Naive thymus-derived CD4-positive, alpha-beta T cell (primary cell): Measurements from ENCODE around the gene DCHS2. TPM values are rescaled to one million over a fixed set of nuclear protein-coding genes. Genes with fewer than 3 reads are reported as not detected.
"Not testable (repeated sequence)": the region's sequence is repeated elsewhere in the genome, so short reads cannot be mapped to it uniquely, and the experiment has no call there.

ENCODE experiments used
- ATAC-seq: fragments of 150-1000 bp; cut with Tn5 transposase; 2 replicates; pipeline ENCODE4 v1.10.0; 2021; ENCODE audit warnings: mild to moderate bottlenecking, moderate library complexity
- CTCF ChIA-PET: fragments of 350-600 bp; sonication (Branson Sonifier 250); formaldehyde crosslinking; loops from one replicate; lab custom pipeline; 2021; ENCODE audit warnings: antibody characterized with exemption; lab: Charles Lee
- POLR2A ChIA-PET: fragments of 350-600 bp; sonication (Branson Sonifier 250); formaldehyde crosslinking; loops from one replicate; lab custom pipeline; 2021; ENCODE audit warnings: antibody characterized with exemption, inconsistent platforms; lab: Charles Lee
- DNase-seq, 9 donors: peaks; one replicate each; pipeline versions ENCODE4 v3.0.0 to v3.0.0-alpha.2; 2020 to 2022; ENCODE audit warnings: mixed read lengths in 1 of 9
- H3K27ac ChIP-seq: one replicate; pipeline ENCODE4 v1.7.0; 2013; ENCODE audit warnings: mild to moderate bottlenecking, low read depth, low read length, moderate library complexity
- H3K27me3 ChIP-seq, 2 donors: one replicate each; pipeline ENCODE4 v1.7.0; 2013; ENCODE audit warnings: low read length in 2 of 2, mild to moderate bottlenecking in 2 of 2, moderate library complexity in 2 of 2; ENCODE audit not compliant: control insufficient read depth in 2 of 2, insufficient read depth in 2 of 2
- H3K36me3 ChIP-seq, 3 experiments: 1 replicate in 2 of 3; 2 replicates in 1 of 3; pipeline ENCODE4 v1.7.0; 2013; ENCODE audit warnings: low read length in 3 of 3, mild to moderate bottlenecking in 3 of 3, moderate library complexity in 1 of 3; ENCODE audit not compliant: insufficient read depth in 3 of 3, control insufficient read depth in 2 of 3
- H3K4me1 ChIP-seq, 2 donors: one replicate each; pipeline ENCODE4 v1.7.0; 2013; ENCODE audit warnings: low read length in 2 of 2, mild to moderate bottlenecking in 2 of 2, moderate library complexity in 1 of 2; ENCODE audit not compliant: control insufficient read depth in 2 of 2, insufficient read depth in 2 of 2
- H3K4me3 ChIP-seq: 2 replicates; pipeline ENCODE4 v1.7.0; 2013; ENCODE audit warnings: mild to moderate bottlenecking, low read length
- H3K9me3 ChIP-seq, 3 experiments: 1 replicate in 2 of 3; 2 replicates in 1 of 3; pipeline ENCODE4 v1.7.0; 2013; ENCODE audit warnings: low read length in 3 of 3; ENCODE audit not compliant: control insufficient read depth in 2 of 3
- H3K27ac Mint-ChIP-seq, 9 donors: one replicate each; pipeline ENCODE4 v1.8.0; 2020 to 2022; ENCODE audit warnings: mixed read lengths in 9 of 9, mild to moderate bottlenecking in 8 of 9, moderate library complexity in 5 of 9, inconsistent platforms in 2 of 9
- H3K27me3 Mint-ChIP-seq, 5 donors: one replicate each; pipeline ENCODE4 v1.8.0; 2021 to 2022; ENCODE audit warnings: mixed read lengths in 5 of 5, mild to moderate bottlenecking in 1 of 5
- H3K36me3 Mint-ChIP-seq, 5 donors: one replicate each; pipeline ENCODE4 v1.8.0; 2020 to 2022; ENCODE audit warnings: mixed read lengths in 5 of 5, mild to moderate bottlenecking in 3 of 5, inconsistent platforms in 1 of 5
- H3K4me1 Mint-ChIP-seq, 7 donors: one replicate each; pipeline ENCODE4 v1.8.0; 2020 to 2022; ENCODE audit warnings: mixed read lengths in 7 of 7, mild to moderate bottlenecking in 3 of 7, inconsistent platforms in 1 of 7
- H3K4me3 Mint-ChIP-seq, 10 donors: one replicate each; pipeline ENCODE4 v1.8.0; 2020 to 2022; ENCODE audit warnings: mild to moderate bottlenecking in 10 of 10, mixed read lengths in 10 of 10, moderate library complexity in 6 of 10, inconsistent platforms in 2 of 10
- H3K9me3 Mint-ChIP-seq, 11 donors: one replicate each; pipeline ENCODE4 v1.8.0; 2020 to 2022; ENCODE audit warnings: mixed read lengths in 11 of 11, mild to moderate bottlenecking in 4 of 11, inconsistent platforms in 1 of 11, moderate library complexity in 1 of 11
- intact Hi-C, 2 donors: fragments of 100-400 bp; cut with micrococcal nuclease; formaldehyde crosslinking; loops; one replicate each; pipeline ENCODE4 v1.15.1; 2023
- polyA plus RNA-seq, 2 donors: library from polyadenylated mRNA; unstranded; fragments of 300-500 nt; fragmentation: Illumina TruSeq; gene quantifications; one replicate each; pipeline ENCODE4 v1.2.3, GENCODE V29; 2021
- total RNA-seq, 6 experiments: library from RNA in 5 of 6; stranded (reverse) in 5 of 6; gene quantifications; 1 replicate in 5 of 6; 2 replicates in 1 of 6; pipeline ENCODE4 v1.2.3 and lab custom pipeline; 2021 to 2026

The DCHS2 gene
- total and polyA plus RNA-seq, 7 experiments from 2014 or later = 0.05 to 0.08 TPM; not detected in 5

- H3K27ac ChIP-seq = no peak overlapping the region
- intact Hi-C loops = no loop called here
- H3K27ac Mint-ChIP-seq = no peak overlapping the region
- H3K36me3 Mint-ChIP-seq = no peaks in the 10 kb centered on the region
- POLR2A ChIA-PET = no interaction called here
- no peaks in the 10 kb centered on the region for H3K4me1 Mint-ChIP-seq
- CTCF ChIA-PET = no interaction called here
- H3K9me3 Mint-ChIP-seq = peaks cover 0 to 11% (median 0%) of the 10 kb centered on the region in 11 donors
- no peaks in the 10 kb centered on the region for H3K36me3 ChIP-seq
- no peak for ATAC-seq
- no peaks in the 10 kb centered on the region for H3K27me3 ChIP-seq
- no peak overlapping the region for H3K4me3 Mint-ChIP-seq
- H3K4me1 ChIP-seq = no peaks in the 10 kb centered on the region
- H3K4me3 ChIP-seq = no peak overlapping the region
- no peaks in the 10 kb centered on the region for H3K9me3 ChIP-seq
- DNase-seq = no peak
- peaks cover 3 to 65% (median 45%) of the 10 kb centered on the region in 5 donors for H3K27me3 Mint-ChIP-seq
Measured at GRCh38 chr4:154231806-154232478, 259.7 kb downstream of the DCHS2 start.

GRCh38 chr4:154230723-154231122 is 260.9 kb downstream of the DCHS2 start:
- Mint-ChIP-seq H3K9me3 (peaks cover 0 to 11% (median 0%) of the 10 kb centered on the region in 11 donors), H3K27ac (no peak overlapping the region), H3K4me3 (no peak overlapping the region), H3K27me3 (peaks cover 3 to 58% (median 45%) of the 10 kb centered on the region in 5 donors), H3K36me3 (no peaks in the 10 kb centered on the region), H3K4me1 (no peaks in the 10 kb centered on the region)
- no peaks in the 10 kb centered on the region for H3K4me1 ChIP-seq
- ATAC-seq (no peak), DNase-seq (no peak)
- H3K9me3 ChIP-seq = no peaks in the 10 kb centered on the region
- H3K27me3 ChIP-seq = no peaks in the 10 kb centered on the region
- ChIA-PET CTCF (no interaction called here), POLR2A (no interaction called here)
- no peaks in the 10 kb centered on the region for H3K36me3 ChIP-seq
- intact Hi-C loops = no loop called here
- no peak overlapping the region for H3K27ac ChIP-seq
- H3K4me3 ChIP-seq = no peak overlapping the region

GRCh38 chr4:154230091-154230490 is 261.5 kb downstream of the DCHS2 start:
- H3K4me3 ChIP-seq = no peak overlapping the region
- Mint-ChIP-seq H3K36me3 (no peaks in the 10 kb centered on the region), H3K4me1 (no peaks in the 10 kb centered on the region), H3K4me3 (no peak overlapping the region), H3K9me3 (peaks cover 0 to 14% (median 2%) of the 10 kb centered on the region in 11 donors), H3K27me3 (peaks cover 3 to 55% (median 44%) of the 10 kb centered on the region in 5 donors), H3K27ac (no peak overlapping the region)
- H3K4me1 ChIP-seq = no peaks in the 10 kb centered on the region
- ChIA-PET CTCF (no interaction called here), POLR2A (no interaction called here)
- H3K27ac ChIP-seq = no peak overlapping the region
- intact Hi-C loops = no loop called here
- no peaks in the 10 kb centered on the region for H3K9me3 ChIP-seq
- H3K27me3 ChIP-seq = no peaks in the 10 kb centered on the region
- no peak for ATAC-seq
- no peak for DNase-seq
- no peaks in the 10 kb centered on the region for H3K36me3 ChIP-seq

GRCh38 chr4:154222875-154223274 is 268.7 kb downstream of the DCHS2 start:
- ChIA-PET POLR2A (no interaction called here), CTCF (no interaction called here)
- Mint-ChIP-seq H3K4me1 (no peaks in the 10 kb centered on the region), H3K4me3 (no peak overlapping the region), H3K9me3 (peaks cover 5 to 38% (median 15%) of the 10 kb centered on the region in 11 donors), H3K27ac (no peak overlapping the region), H3K36me3 (peaks cover 0 to 10% (median 0%) of the 10 kb centered on the region in 5 donors), H3K27me3 (peaks cover 0 to 14% (median 11%) of the 10 kb centered on the region in 5 donors)
- intact Hi-C loops = no loop called here
- DNase-seq (no peak), ATAC-seq (no peak)
- Histone ChIP-seq H3K4me3 (no peak overlapping the region), H3K27me3 (no peaks in the 10 kb centered on the region), H3K9me3 (no peaks in the 10 kb centered on the region), H3K27ac (no peak overlapping the region), H3K4me1 (no peaks in the 10 kb centered on the region), H3K36me3 (no peaks in the 10 kb centered on the region)

- CTCF ChIA-PET = no interaction called here
- no peak for DNase-seq
Measured at GRCh38 chr4:154218051-154218450, 273.5 kb downstream of the DCHS2 start.

GRCh38 chr4:154217384-154217783 is 274.2 kb downstream of the DCHS2 start:
- H3K4me1 Mint-ChIP-seq, H3K4me1 ChIP-seq, H3K4me3 Mint-ChIP-seq, intact Hi-C loops, H3K9me3 Mint-ChIP-seq, CTCF ChIA-PET, H3K4me3 ChIP-seq, POLR2A ChIA-PET, H3K9me3 ChIP-seq, H3K36me3 Mint-ChIP-seq, H3K27me3 ChIP-seq, ATAC-seq, H3K36me3 ChIP-seq, H3K27ac ChIP-seq, DNase-seq, H3K27ac Mint-ChIP-seq: not testable (repeated sequence)
- peaks cover 0 to 18% (median 6%) of the 10 kb centered on the region in 5 donors for H3K27me3 Mint-ChIP-seq

More at GRCh38 chr4:154218051-154218450, 273.5 kb downstream of the DCHS2 start:
- Mint-ChIP-seq H3K27ac (no peak overlapping the region), H3K36me3 (no peaks in the 10 kb centered on the region), H3K4me3 (no peak overlapping the region), H3K27me3 (peaks cover 0 to 13% (median 6%) of the 10 kb centered on the region in 5 donors), H3K9me3 (peaks cover 0 to 14% (median 5%) of the 10 kb centered on the region in 11 donors), H3K4me1 (no peaks in the 10 kb centered on the region)
- Histone ChIP-seq H3K4me3 (no peak overlapping the region), H3K27me3 (no peaks in the 10 kb centered on the region), H3K36me3 (no peaks in the 10 kb centered on the region), H3K27ac (no peak overlapping the region), H3K9me3 (no peaks in the 10 kb centered on the region), H3K4me1 (no peaks in the 10 kb centered on the region)
- no peak for ATAC-seq
- POLR2A ChIA-PET = interaction anchor here (0.6 kb wide), 1 partner anchor 85 kb away, joined by 3 read pairs; no protein-coding TSS in a partner anchor
- intact Hi-C loops = no loop called here

GRCh38 chr4:154211506-154211905 is 280.1 kb downstream of the DCHS2 start:
- ATAC-seq = no peak
- Histone ChIP-seq H3K27me3 (no peaks in the 10 kb centered on the region), H3K9me3 (no peaks in the 10 kb centered on the region), H3K27ac (no peak overlapping the region), H3K4me3 (no peak overlapping the region), H3K36me3 (no peaks in the 10 kb centered on the region), H3K4me1 (no peaks in the 10 kb centered on the region)
- H3K4me3 Mint-ChIP-seq = no peak overlapping the region
- peaks cover 0 to 2% (median 0%) of the 10 kb centered on the region in 11 donors for H3K9me3 Mint-ChIP-seq
- H3K4me1 Mint-ChIP-seq = no peaks in the 10 kb centered on the region
- POLR2A ChIA-PET = no interaction called here
- no peaks in the 10 kb centered on the region for H3K36me3 Mint-ChIP-seq
- peaks cover 0 to 19% (median 0%) of the 10 kb centered on the region in 5 donors for H3K27me3 Mint-ChIP-seq
- DNase-seq = no peak
- CTCF ChIA-PET = no interaction called here
- no peak overlapping the region for H3K27ac Mint-ChIP-seq
- intact Hi-C loops = no loop called here
